HFF-Myc (cell line): Measurements from ENCODE around the gene HERC3.

Source experiments
- DNase-seq: peaks from one replicate; pipeline ENCODE4 v3.0.0-alpha.2; 2011; ENCODE audit warnings: low read depth; ENCODE audit errors: extremely low read depth
- H3K4me3 ChIP-seq: replicated peaks from 2 replicates; pipeline ENCODE4 v1.5.1; 2011; ENCODE audit warnings: low read depth, mild to moderate bottlenecking, control low read depth, low read length
- TF ChIP-seq, protein P1 (sequence below): IDR thresholded peaks from 2 replicates; pipeline ENCODE4 v1.5.1; 2012; ENCODE audit warnings: mild to moderate bottlenecking, low read depth, low read length, control low read depth; ENCODE audit errors: missing control alignments

The HERC3 gene

GRCh38 chr4:88720451-88721428 is 128.5 kb downstream of the HERC3 start:
- no peak for DNase-seq
- TF ChIP-seq, protein P1, sequence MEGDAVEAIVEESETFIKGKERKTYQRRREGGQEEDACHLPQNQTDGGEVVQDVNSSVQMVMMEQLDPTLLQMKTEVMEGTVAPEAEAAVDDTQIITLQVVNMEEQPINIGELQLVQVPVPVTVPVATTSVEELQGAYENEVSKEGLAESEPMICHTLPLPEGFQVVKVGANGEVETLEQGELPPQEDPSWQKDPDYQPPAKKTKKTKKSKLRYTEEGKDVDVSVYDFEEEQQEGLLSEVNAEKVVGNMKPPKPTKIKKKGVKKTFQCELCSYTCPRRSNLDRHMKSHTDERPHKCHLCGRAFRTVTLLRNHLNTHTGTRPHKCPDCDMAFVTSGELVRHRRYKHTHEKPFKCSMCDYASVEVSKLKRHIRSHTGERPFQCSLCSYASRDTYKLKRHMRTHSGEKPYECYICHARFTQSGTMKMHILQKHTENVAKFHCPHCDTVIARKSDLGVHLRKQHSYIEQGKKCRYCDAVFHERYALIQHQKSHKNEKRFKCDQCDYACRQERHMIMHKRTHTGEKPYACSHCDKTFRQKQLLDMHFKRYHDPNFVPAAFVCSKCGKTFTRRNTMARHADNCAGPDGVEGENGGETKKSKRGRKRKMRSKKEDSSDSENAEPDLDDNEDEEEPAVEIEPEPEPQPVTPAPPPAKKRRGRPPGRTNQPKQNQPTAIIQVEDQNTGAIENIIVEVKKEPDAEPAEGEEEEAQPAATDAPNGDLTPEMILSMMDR = no peak
- no peak overlapping the region for H3K4me3 ChIP-seq

DNA sequence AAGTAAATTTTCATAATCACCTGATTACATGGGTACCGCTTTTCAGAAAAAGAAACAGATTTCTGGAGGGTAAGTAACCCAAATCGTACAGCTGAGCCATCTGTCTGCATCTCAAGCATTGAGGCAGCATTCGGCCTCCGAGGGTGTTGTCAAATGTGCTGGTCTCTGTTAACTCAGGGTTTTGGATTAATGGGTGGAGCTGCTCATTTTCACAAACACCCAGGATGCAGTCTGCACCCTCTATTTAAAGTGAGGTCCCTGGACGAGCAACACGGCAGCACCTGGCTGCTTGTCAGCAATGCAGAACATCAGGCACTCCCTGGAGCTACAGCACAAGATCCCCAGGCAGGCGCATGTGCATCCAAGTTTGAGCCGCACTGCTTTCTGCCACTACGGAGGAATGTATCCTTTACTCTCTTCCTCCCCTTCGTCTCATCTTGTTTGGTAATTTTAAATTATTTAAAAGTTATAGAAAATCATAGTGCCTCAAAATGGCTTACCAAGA is 130.0 kb downstream of the HERC3 start:
- TF ChIP-seq, protein P1 = no peak
- H3K4me3 ChIP-seq = no peak overlapping the region
- no peak for DNase-seq

DNA sequence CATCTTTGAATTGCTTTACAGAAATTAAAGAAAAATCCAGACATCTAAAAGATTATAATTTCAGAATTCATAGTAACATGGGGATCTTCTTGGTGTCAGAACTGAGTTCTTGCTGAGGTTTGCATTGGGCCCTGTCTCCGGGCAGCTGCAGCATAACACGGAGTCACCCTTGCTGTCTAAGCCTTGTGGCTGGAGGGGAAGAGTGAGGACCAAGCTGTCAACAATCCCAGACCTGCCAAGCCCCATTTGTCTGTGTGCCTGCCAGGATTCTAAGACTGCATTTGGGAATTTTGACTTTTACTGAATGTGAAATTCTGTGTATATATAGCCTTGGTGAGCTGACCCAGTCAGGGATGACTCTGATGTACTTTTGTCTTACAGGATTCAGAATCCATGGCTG is 130.5 kb downstream of the HERC3 start:
- TF ChIP-seq, protein P1 = no peak
- no peak for DNase-seq
- no peak overlapping the region for H3K4me3 ChIP-seq

DNA sequence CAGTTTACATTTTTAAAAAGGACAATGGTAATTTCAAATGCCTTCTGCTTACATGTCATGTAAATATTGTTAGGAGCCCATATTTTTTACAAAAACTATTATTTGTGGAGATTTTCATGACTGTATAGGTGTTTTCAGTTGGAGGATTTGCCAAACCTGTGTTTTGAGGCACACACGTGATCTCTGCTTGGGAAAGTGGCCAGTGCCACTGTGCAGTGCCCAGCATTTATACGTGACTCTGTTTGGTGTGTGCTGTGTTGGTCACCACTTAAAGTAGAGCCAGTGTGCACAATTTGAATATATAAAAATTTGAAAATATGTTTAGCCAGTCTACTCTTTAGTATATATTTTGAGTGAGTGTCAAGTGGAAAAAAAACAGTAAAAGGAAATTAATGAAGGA is 132.1 kb downstream of the HERC3 start:
- H3K4me3 ChIP-seq = no peak overlapping the region
- no peak for DNase-seq
- TF ChIP-seq, protein P1 = no peak

DNA sequence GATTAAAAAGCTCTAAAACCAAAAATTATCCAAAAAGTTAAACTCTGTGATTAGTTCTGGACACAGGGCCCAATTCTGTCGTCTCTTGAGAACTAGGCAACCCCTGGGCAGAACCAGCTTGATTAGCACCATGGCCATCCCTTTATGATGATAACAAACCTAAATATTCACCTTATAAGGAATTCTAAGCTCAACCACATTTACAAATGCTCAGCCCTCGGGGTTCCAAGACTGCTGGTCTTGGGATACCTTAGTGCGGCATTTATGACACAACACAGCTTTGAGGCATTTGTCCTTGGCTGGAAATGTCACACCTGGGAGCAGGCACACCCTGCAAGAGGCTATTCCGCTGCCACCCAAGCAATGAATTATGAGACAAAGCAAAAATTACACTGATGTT is 132.9 kb downstream of the HERC3 start:
- DNase-seq = no peak
- no peak overlapping the region for H3K4me3 ChIP-seq
- TF ChIP-seq, protein P1 = no peak

- TF ChIP-seq, protein P1 = no peak
- DNase-seq = no peak
- H3K4me3 ChIP-seq = no peak overlapping the region
These were observed 133.7 kb downstream of the HERC3 start for GRCh38 chr4:88725986-88726385.
